HCT116 (cell line): ENCODE results near the gene TIMP4. TPM values are rescaled to one million over a fixed set of nuclear protein-coding genes. Genes with fewer than 3 reads are reported as not detected.

Experiments used
- ATAC-seq: fragments of 200-7000 bp; cut with Tn5 transposase; 2 replicates; pipeline ENCODE4 v1.9.1; 2020; ENCODE audit warnings: mild to moderate bottlenecking, moderate library complexity
- BruUV-seq: library from RNA; stranded (reverse); fragments of 400-500 nt; replicated peaks from 2 replicates; lab custom pipeline; 2021; lab: Mats Ljungman, UMichigan
- CTCF ChIA-PET: fragments of 300-600 bp; sonication (Branson Sonifier 250); formaldehyde crosslinking; loops from one replicate; lab custom pipeline; 2021; ENCODE audit warnings: antibody characterized with exemption; lab: Charles Lee
- POLR2A ChIA-PET: fragments of 300-600, 350-600 bp; sonication (Branson Sonifier 250); formaldehyde crosslinking; loops from one replicate; lab custom pipeline; 2021; ENCODE audit warnings: antibody characterized with exemption; lab: Charles Lee
- RAD21 ChIA-PET, 2 experiments: fragments of 300-600 bp; sonication (Branson Sonifier 250); formaldehyde crosslinking; loops; one replicate each; lab custom pipeline; 2023; ENCODE audit warnings: low total read pairs in 2 of 2; ENCODE audit not compliant: uncharacterized antibody in 2 of 2, unreplicated experiment in 2 of 2, low non-redundant PET in 1 of 2; lab: Charles Lee
- DNase-seq: peaks from one replicate; pipeline ENCODE4 v3.0.0-alpha.2; 2010; ENCODE audit warnings: low read depth, low spot score
- H2AFZ ChIP-seq: fragments of 200-600 bp; shearing (Covaris generic), sonication (generic); 2 replicates; pipeline ENCODE4 v1.6.1; 2017; ENCODE audit warnings: low read depth, mixed run types, mixed read lengths, antibody characterized with exemption, low read length; ENCODE audit not compliant: poor library complexity, severe bottlenecking
- H3K27ac ChIP-seq: 2 replicates; pipeline ENCODE4 v1.5.1; 2012; ENCODE audit warnings: low read depth, low read length
- H3K27me3 ChIP-seq: fragments of 200-600 bp; sonication (generic); 2 replicates; pipeline ENCODE4 v1.6.1; 2016; ENCODE audit warnings: mixed run types, low read length, mixed read lengths; ENCODE audit not compliant: insufficient read depth
- H3K36me3 ChIP-seq, 2 experiments: fragments of 200-500 bp in 1 of 2; fragments of 200-600 bp in 1 of 2; sonication (Bioruptor generic) in 1 of 2; sonication (generic) in 1 of 2; 2 replicates each; pipeline versions ENCODE4 v1.5.1 to v1.6.1; 2014 to 2016; ENCODE audit warnings: low read length in 2 of 2, inconsistent platforms in 1 of 2, mixed read lengths in 1 of 2, mixed run types in 1 of 2; ENCODE audit not compliant: insufficient read depth in 2 of 2, control insufficient read depth in 1 of 2
- H3K4me1 ChIP-seq, 2 experiments: fragments of 200-600 bp in 1 of 2; sonication (generic) in 1 of 2; 2 replicates each; pipeline versions ENCODE4 v1.5.1 to v1.6.1; 2012 to 2017; ENCODE audit warnings: low read length in 2 of 2, inconsistent platforms in 1 of 2, mild to moderate bottlenecking in 1 of 2, mixed read lengths in 1 of 2, mixed run types in 1 of 2, moderate library complexity in 1 of 2; ENCODE audit not compliant: insufficient read depth in 2 of 2, control insufficient read depth in 1 of 2
- H3K4me2 ChIP-seq: fragments of 200-600 bp; sonication (generic); 2 replicates; pipeline ENCODE4 v1.6.1; 2017; ENCODE audit warnings: mixed run types, low read length, mixed read lengths
- H3K4me3 ChIP-seq, 2 experiments: fragments of 200-600 bp in 1 of 2; sonication (generic) in 1 of 2; replicated peaks in 1 of 2; 2 replicates each; pipeline ENCODE4 v1.5.1; 2011 to 2016; ENCODE audit warnings: low read length in 2 of 2, control low read depth in 1 of 2, low read depth in 1 of 2, mild to moderate bottlenecking in 1 of 2, mixed read lengths in 1 of 2, mixed run types in 1 of 2
- H3K79me2 ChIP-seq: fragments of 200-600 bp; sonication (generic); 2 replicates; pipeline ENCODE4 v1.6.1; 2017; ENCODE audit warnings: mild to moderate bottlenecking, mixed run types, low read length, moderate library complexity, mixed read lengths; ENCODE audit not compliant: insufficient read depth
- H3K9ac ChIP-seq: fragments of 200-600 bp; sonication (generic); 2 replicates; pipeline ENCODE4 v1.6.1; 2016; ENCODE audit warnings: low read length, mixed read lengths
- H3K9me2 ChIP-seq: fragments of 200-600 bp; sonication (generic), shearing (Covaris generic); 2 replicates; pipeline ENCODE4 v1.6.1; 2017; ENCODE audit warnings: mixed run types, mild to moderate bottlenecking, moderate library complexity; ENCODE audit not compliant: insufficient read depth
- H3K9me3 ChIP-seq, 2 experiments: fragments of 200-500 bp in 1 of 2; fragments of 200-600 bp in 1 of 2; sonication (Bioruptor generic) in 1 of 2; sonication (generic) in 1 of 2; 2 replicates each; pipeline ENCODE4 v1.6.1; 2014 to 2017; ENCODE audit warnings: low read length in 2 of 2, mixed read lengths in 2 of 2, inconsistent platforms in 1 of 2, low read depth in 1 of 2, mild to moderate bottlenecking in 1 of 2, mixed run types in 1 of 2, moderate library complexity in 1 of 2; ENCODE audit not compliant: control insufficient read depth in 1 of 2, insufficient read depth in 1 of 2
- H4K20me1 ChIP-seq: fragments of 200-600 bp; sonication (generic), shearing (Covaris generic); 2 replicates; pipeline ENCODE4 v1.6.1; 2017; ENCODE audit warnings: mixed run types, mild to moderate bottlenecking, moderate library complexity; ENCODE audit not compliant: insufficient read depth
- CEBPB ChIP-seq: IDR thresholded peaks from 2 replicates; pipeline ENCODE4 v1.6.1; 2012; ENCODE audit warnings: low read depth
- EGR1 ChIP-seq: IDR thresholded peaks from 2 replicates; pipeline ENCODE4 v1.6.1; 2012; ENCODE audit warnings: low read depth
- ELF1 ChIP-seq: IDR thresholded peaks from 2 replicates; pipeline ENCODE4 v1.6.1; 2012; ENCODE audit warnings: low read depth, borderline replicate concordance
- EZH2phosphoT487 ChIP-seq: fragments of 200-600 bp; IDR thresholded peaks from 2 replicates; pipeline ENCODE4 v1.6.1; 2018; ENCODE audit warnings: antibody characterized with exemption, borderline replicate concordance
- POLR2AphosphoS5 ChIP-seq: IDR thresholded peaks from 2 replicates; pipeline ENCODE4 v1.6.1; 2011; ENCODE audit warnings: mild to moderate bottlenecking, low read depth, low read length, moderate library complexity
- SRF ChIP-seq: IDR thresholded peaks from 2 replicates; pipeline ENCODE4 v1.6.1; 2012; ENCODE audit warnings: low read depth
- intact Hi-C: fragments of 100-400 bp; cut with micrococcal nuclease; formaldehyde crosslinking; loops from 2 replicates; pipeline ENCODE4 v1.10.0; 2022
- total RNA-seq: library from RNA; stranded (reverse); gene quantifications from one replicate; pipeline ENCODE4 v1.2.1, GENCODE V29; 2021; ENCODE audit not compliant: unreplicated experiment
- TF ChIP-seq, protein P1 (sequence below), 3 experiments: fragments of 200-600 bp in 1 of 3; sonication (generic) in 1 of 3; IDR thresholded peaks in 2 of 3; conservative IDR thresholded peaks in 1 of 3; 2 replicates each; pipeline ENCODE4 v1.5.1; 2012 to 2017; ENCODE audit warnings: low read depth in 2 of 3, low read length in 2 of 3, antibody characterized with exemption in 1 of 3, borderline replicate concordance in 1 of 3, control low read depth in 1 of 3, mild to moderate bottlenecking in 1 of 3, mixed read lengths in 1 of 3, mixed run types in 1 of 3, moderate library complexity in 1 of 3; ENCODE audit not compliant: insufficient read depth in 1 of 3
- TF ChIP-seq, protein P2 (sequence below): IDR thresholded peaks from 2 replicates; pipeline ENCODE4 v1.6.1; 2012; ENCODE audit warnings: low read depth
- TF ChIP-seq, protein P3 (sequence below): IDR thresholded peaks from 2 replicates; pipeline ENCODE4 v1.6.1; 2012

TIMP4 gene
- total RNA-seq, 1 experiment from 2014 or later = not detected

DNA sequence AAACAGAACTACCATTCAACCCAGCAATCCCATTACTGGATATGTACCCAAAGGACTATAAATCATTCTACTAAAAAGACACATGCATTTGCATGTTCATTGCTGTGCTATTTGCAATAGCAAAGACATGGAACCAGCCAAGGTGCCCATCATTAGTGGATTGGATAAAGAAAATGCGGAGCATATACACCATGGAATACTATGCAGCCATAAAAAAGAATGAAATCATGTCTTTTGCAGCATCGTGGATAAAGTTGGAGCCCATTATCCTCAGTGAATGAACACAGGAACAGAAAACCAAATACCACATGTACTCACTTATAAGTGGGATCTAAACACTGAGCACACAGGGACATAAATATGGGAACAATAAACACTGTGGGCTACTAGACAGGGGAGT lies 43.1 kb upstream of the TIMP4 start (continued):
- TF ChIP-seq, protein P1, sequence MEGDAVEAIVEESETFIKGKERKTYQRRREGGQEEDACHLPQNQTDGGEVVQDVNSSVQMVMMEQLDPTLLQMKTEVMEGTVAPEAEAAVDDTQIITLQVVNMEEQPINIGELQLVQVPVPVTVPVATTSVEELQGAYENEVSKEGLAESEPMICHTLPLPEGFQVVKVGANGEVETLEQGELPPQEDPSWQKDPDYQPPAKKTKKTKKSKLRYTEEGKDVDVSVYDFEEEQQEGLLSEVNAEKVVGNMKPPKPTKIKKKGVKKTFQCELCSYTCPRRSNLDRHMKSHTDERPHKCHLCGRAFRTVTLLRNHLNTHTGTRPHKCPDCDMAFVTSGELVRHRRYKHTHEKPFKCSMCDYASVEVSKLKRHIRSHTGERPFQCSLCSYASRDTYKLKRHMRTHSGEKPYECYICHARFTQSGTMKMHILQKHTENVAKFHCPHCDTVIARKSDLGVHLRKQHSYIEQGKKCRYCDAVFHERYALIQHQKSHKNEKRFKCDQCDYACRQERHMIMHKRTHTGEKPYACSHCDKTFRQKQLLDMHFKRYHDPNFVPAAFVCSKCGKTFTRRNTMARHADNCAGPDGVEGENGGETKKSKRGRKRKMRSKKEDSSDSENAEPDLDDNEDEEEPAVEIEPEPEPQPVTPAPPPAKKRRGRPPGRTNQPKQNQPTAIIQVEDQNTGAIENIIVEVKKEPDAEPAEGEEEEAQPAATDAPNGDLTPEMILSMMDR (IDR thresholded peaks at IDR 0.05 in 2 of 3, conservative IDR thresholded peaks at IDR 0.05 in 1 of 3; ENCODE audit: borderline replicate concordance in 1 of 3, insufficient read depth in 1 of 3, low read depth in 2 of 3, low read length in 2 of 3) = no peak
- TF ChIP-seq POLR2AphosphoS5 = no peak
- TF ChIP-seq ELF1 = no peak
- TF ChIP-seq, protein P2, sequence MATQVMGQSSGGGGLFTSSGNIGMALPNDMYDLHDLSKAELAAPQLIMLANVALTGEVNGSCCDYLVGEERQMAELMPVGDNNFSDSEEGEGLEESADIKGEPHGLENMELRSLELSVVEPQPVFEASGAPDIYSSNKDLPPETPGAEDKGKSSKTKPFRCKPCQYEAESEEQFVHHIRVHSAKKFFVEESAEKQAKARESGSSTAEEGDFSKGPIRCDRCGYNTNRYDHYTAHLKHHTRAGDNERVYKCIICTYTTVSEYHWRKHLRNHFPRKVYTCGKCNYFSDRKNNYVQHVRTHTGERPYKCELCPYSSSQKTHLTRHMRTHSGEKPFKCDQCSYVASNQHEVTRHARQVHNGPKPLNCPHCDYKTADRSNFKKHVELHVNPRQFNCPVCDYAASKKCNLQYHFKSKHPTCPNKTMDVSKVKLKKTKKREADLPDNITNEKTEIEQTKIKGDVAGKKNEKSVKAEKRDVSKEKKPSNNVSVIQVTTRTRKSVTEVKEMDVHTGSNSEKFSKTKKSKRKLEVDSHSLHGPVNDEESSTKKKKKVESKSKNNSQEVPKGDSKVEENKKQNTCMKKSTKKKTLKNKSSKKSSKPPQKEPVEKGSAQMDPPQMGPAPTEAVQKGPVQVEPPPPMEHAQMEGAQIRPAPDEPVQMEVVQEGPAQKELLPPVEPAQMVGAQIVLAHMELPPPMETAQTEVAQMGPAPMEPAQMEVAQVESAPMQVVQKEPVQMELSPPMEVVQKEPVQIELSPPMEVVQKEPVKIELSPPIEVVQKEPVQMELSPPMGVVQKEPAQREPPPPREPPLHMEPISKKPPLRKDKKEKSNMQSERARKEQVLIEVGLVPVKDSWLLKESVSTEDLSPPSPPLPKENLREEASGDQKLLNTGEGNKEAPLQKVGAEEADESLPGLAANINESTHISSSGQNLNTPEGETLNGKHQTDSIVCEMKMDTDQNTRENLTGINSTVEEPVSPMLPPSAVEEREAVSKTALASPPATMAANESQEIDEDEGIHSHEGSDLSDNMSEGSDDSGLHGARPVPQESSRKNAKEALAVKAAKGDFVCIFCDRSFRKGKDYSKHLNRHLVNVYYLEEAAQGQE = no peak
- no peak for TF ChIP-seq EGR1
- TF ChIP-seq EZH2phosphoT487 = no peak
- TF ChIP-seq SRF = no peak

DNA sequence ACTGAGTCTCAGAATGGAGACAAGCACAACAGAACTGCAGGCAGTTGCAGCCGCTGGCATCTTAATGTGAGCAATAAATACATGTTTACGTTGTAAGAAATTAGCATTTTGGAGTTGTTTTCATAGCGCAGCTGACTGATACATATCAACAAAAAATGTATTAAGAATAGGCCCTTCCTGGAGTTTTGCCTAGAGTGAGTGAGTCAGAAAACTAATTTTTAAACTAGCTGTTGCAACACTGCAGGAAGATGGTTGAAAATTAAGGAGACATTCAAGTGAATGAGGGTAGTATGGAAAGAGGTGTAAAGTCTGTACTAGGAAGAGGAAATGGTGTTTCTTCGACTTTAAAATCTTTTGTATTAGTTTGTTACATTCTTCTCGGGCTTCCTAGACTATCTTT lies 39.6 kb upstream of the TIMP4 start:
- Histone ChIP-seq H4K20me1 (no peaks in the 10 kb centered on the region), H3K79me2 (no peaks in the 10 kb centered on the region), H3K4me1 (peaks cover 18 to 24% of the 10 kb centered on the region in 2 experiments), H3K9me2 (no peaks in the 10 kb centered on the region), H3K9me3 (no peaks in the 10 kb centered on the region), H3K9ac (no peak overlapping the region)
- ChIA-PET RAD21 (no interaction called here), CTCF (no interaction called here)
- no peak for ATAC-seq
- intact Hi-C loops = loop anchor here (5.0 kb wide), 1 partner anchor 89 kb away; the partner anchor contains the start of gene PPARG
- TF ChIP-seq, protein P3, sequence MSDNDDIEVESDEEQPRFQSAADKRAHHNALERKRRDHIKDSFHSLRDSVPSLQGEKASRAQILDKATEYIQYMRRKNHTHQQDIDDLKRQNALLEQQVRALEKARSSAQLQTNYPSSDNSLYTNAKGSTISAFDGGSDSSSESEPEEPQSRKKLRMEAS = no peak
- TF ChIP-seq CEBPB = peak; percentile 76
- TF ChIP-seq, all 23 proteins: peak for 1
- BruUV-seq = no TSS peak
- Histone ChIP-seq H3K36me3 (no peaks in the 10 kb centered on the region), H2AFZ (no peak overlapping the region), H3K4me2 (no peak overlapping the region), H3K27ac (no peak overlapping the region), H3K4me3 (no peak overlapping the region), H3K27me3 (no peaks in the 10 kb centered on the region)
- no peak for DNase-seq
- POLR2A ChIA-PET = no interaction called here
